K562 (cell line): ENCODE results near the gene NQO2. TPM values are rescaled to one million over a fixed set of nuclear protein-coding genes. Genes with fewer than 3 reads are reported as not detected.

Source experiments
- CBX8 ChIP-seq: fragments of 200-600 bp; sonication (generic); IDR thresholded peaks from 2 replicates; pipeline ENCODE4 v1.6.1; 2012; ENCODE audit warnings: borderline replicate concordance, mixed run types, low read depth, mild to moderate bottlenecking, moderate library complexity, mixed read lengths, low read length, control low read depth, inconsistent platforms; ENCODE audit not compliant: poor library complexity, severe bottlenecking; ENCODE audit errors: extremely low read depth
- DDX20 ChIP-seq: fragments of 450-650 bp; IDR thresholded peaks from 2 replicates; pipeline ENCODE4 v1.6.1; 2016; ENCODE audit warnings: missing genetic modification characterization, low read depth, mild to moderate bottlenecking, missing compliant biosample characterization, moderate library complexity
- FOXA1 ChIP-seq: fragments of 450-650 bp; IDR thresholded peaks from 2 replicates; pipeline ENCODE4 v1.6.1; 2016; ENCODE audit warnings: mild to moderate bottlenecking, borderline replicate concordance
- HDAC6 ChIP-seq: IDR thresholded peaks from 2 replicates; pipeline ENCODE4 v1.6.1; 2012; ENCODE audit warnings: low read depth, mild to moderate bottlenecking, control low read depth, inconsistent platforms, low read length, moderate library complexity
- MGA ChIP-seq: fragments of 450-650 bp; IDR thresholded peaks from 2 replicates; pipeline ENCODE4 v1.6.1; 2016; ENCODE audit warnings: mild to moderate bottlenecking, moderate library complexity
- RNF219 ChIP-seq: fragments of 250-450 bp; sonication (Bioruptor Pico); IDR thresholded peaks from 2 replicates; pipeline ENCODE4 v1.5.0; 2022; ENCODE audit warnings: mild to moderate bottlenecking
- THAP7 ChIP-seq: fragments of 250-450 bp; sonication (Bioruptor Pico); IDR thresholded peaks from 2 replicates; pipeline ENCODE4 v1.5.0; 2021
- ZFP36 ChIP-seq: fragments of 150-350 bp; IDR thresholded peaks from 2 replicates; pipeline ENCODE4 v1.6.1; 2018; ENCODE audit warnings: low read length, low read depth; ENCODE audit not compliant: partially characterized antibody
- ZNF146 ChIP-seq: IDR thresholded peaks from one replicate; pipeline ENCODE4 v1.6.1; 2018; ENCODE audit warnings: missing compliant biosample characterization; ENCODE audit not compliant: unreplicated experiment
- ZNF197 ChIP-seq: fragments of 200-800 bp; sonication (Bioruptor generic); IDR thresholded peaks from 2 replicates; pipeline ENCODE4 v1.6.1; 2016; ENCODE audit warnings: low read depth, missing genetic modification characterization, missing compliant biosample characterization
- polyA plus RNA-seq, 8 experiments: library from polyadenylated mRNA; depleted of rRNA in 4 of 8; stranded (reverse) in 5 of 8; unstranded in 3 of 8; fragments of >200 nt; fragmentation: Nextera tagmentation in 2 of 8; fragmentation: Illumina TruSeq in 1 of 8; extraction: Ambion mirVana in 2 of 8; extraction: Trizol in 1 of 8; gene quantifications; 2 replicates each; pipeline versions ENCODE4 v1.2.1 to v1.2.3, GENCODE V29; 2011 to 2014; ENCODE audit warnings: inconsistent platforms in 1 of 8, missing spikeins in 1 of 8
- total RNA-seq, 7 experiments: library from RNA; depleted of rRNA in 6 of 7; stranded (reverse); fragments of >200 nt in 6 of 7; fragmentation: Illumina TruSeq in 2 of 7; extraction: Trizol in 2 of 7; gene quantifications; 2 replicates each; pipeline versions ENCODE4 v1.2.1 to v1.2.3, GENCODE V29; 2011 to 2021; ENCODE audit warnings: low replicate concordance in 1 of 7

NQO2 gene
- total and polyA plus RNA-seq, 9 of the 15 experiments (the other 6 are each of a cell fraction or from before 2014, with no cell fraction given) = 54.6 to 214 (median 116) TPM

- TF ChIP-seq ZFP36 (no peak), RNF219 (no peak), HDAC6 (no peak), CBX8 (no peak), ZNF197 (CRISPR knock-in tag) (no peak), ZNF146 (CRISPR knock-in tag) (no peak), DDX20 (tag) (no peak), MGA (peak; percentile 71), THAP7 (CRISPR knock-in tag) (no peak), FOXA1 (no peak)
Observed at GRCh38 chr6:2971420-2972218, 28.1 kb upstream of the NQO2 start, which contains the start of gene SERPINB6 (continued).
